HS-5 (cell line): Measurements from ENCODE around the gene CEACAM5.
A peak's percentile ranks its signal among the peaks of the same experiment; 100 is the strongest.
"Not testable (repeated sequence)": the region's sequence is repeated elsewhere in the genome, so short reads cannot be mapped to it uniquely, and the experiment has no call there.

Experiments used
- DNase-seq: peaks from one replicate; pipeline ENCODE4 v3.0.0-alpha.2; 2012; ENCODE audit warnings: low read depth

Gene CEACAM5

GRCh38 chr19:41700381-41701195, 7.8 kb upstream of the CEACAM5 start:
- DNase-seq, result no peak

- no peak for DNase-seq
Observed at GRCh38 chr19:41701401-41702075, 6.9 kb upstream of the CEACAM5 start.

- peak; percentile 33 for DNase-seq
Observed at GRCh38 chr19:41702171-41702651, 6.2 kb upstream of the CEACAM5 start.

GRCh38 chr19:41703602-41704293, 4.7 kb upstream of the CEACAM5 start:
- DNase-seq, result no peak

- no peak for DNase-seq
Observed at GRCh38 chr19:41705393-41706174, 2.8 kb upstream of the CEACAM5 start.

GRCh38 chr19:41706741-41707501, 1.5 kb upstream of the CEACAM5 start:
- no peak for DNase-seq

GRCh38 chr19:41707502-41707812, 969 bp upstream of the CEACAM5 start:
- DNase-seq, result no peak

- DNase-seq, result no peak
Observed at GRCh38 chr19:41707871-41708371, 505 bp upstream of the CEACAM5 start.

- DNase-seq, result not testable (repeated sequence)
Observed at GRCh38 chr19:41709516-41709915, 1.1 kb downstream of the CEACAM5 start.

GRCh38 chr19:41709951-41710645, 1.7 kb downstream of the CEACAM5 start:
- DNase-seq, result no peak

- no peak for DNase-seq
Observed at GRCh38 chr19:41711376-41712261, 3.2 kb downstream of the CEACAM5 start.

GRCh38 chr19:41714598-41714997, 6.2 kb downstream of the CEACAM5 start:
- no peak for DNase-seq

- DNase-seq, result no peak
Observed at GRCh38 chr19:41718761-41719160, 10.3 kb downstream of the CEACAM5 start.

- no peak for DNase-seq
Observed at GRCh38 chr19:41720103-41720502, 11.7 kb downstream of the CEACAM5 start.

GRCh38 chr19:41726493-41726892, 18.1 kb downstream of the CEACAM5 start:
- DNase-seq, result no peak

- no peak for DNase-seq
Observed at GRCh38 chr19:41734156-41734555, 25.7 kb downstream of the CEACAM5 start.

- DNase-seq, result no peak
Observed at GRCh38 chr19:41734585-41734984, 26.2 kb downstream of the CEACAM5 start.

- no peak for DNase-seq
Observed at GRCh38 chr19:41735071-41735600, 26.7 kb downstream of the CEACAM5 start.

- no peak for DNase-seq
Observed at GRCh38 chr19:41739361-41739760, 30.9 kb downstream of the CEACAM5 start.
